ENCODE results near the gene POU4F2.

POU4F2 gene

GRCh38 chr4:146637621-146638332, 916 bp upstream of the POU4F2 start:
- TF ChIP-seq CTCF (conservative IDR thresholded peaks at IDR 0.05) = no peak
- no peak for TF ChIP-seq ZFX (IDR thresholded peaks at IDR 0.05)
- no peak overlapping the region for H3K27ac ChIP-seq

GRCh38 chr4:146638333-146638785, 334 bp upstream of the POU4F2 start:
- no peak overlapping the region for H3K27ac ChIP-seq
- TF ChIP-seq ZFX (IDR thresholded peaks at IDR 0.05) (no peak), CTCF (conservative IDR thresholded peaks at IDR 0.05) (no peak)

- TF ChIP-seq CTCF (conservative IDR thresholded peaks at IDR 0.05) (no peak), ZFX (IDR thresholded peaks at IDR 0.05) (no peak)
- H3K27ac ChIP-seq = no peak overlapping the region
These were observed 826 bp downstream of the POU4F2 start for GRCh38 chr4:146639506-146639932.

- no peak overlapping the region for H3K27ac ChIP-seq
- no peak for TF ChIP-seq CTCF (conservative IDR thresholded peaks at IDR 0.05)
- TF ChIP-seq ZFX (IDR thresholded peaks at IDR 0.05) = no peak
These were observed 1.4 kb downstream of the POU4F2 start for GRCh38 chr4:146640021-146640464.

GRCh38 chr4:146640465-146641061, 1.9 kb downstream of the POU4F2 start:
- H3K27ac ChIP-seq = no peak overlapping the region
- TF ChIP-seq ZFX (IDR thresholded peaks at IDR 0.05) (no peak), CTCF (conservative IDR thresholded peaks at IDR 0.05) (no peak)

GRCh38 chr4:146641762-146642161, 3.1 kb downstream of the POU4F2 start:
- H3K27ac ChIP-seq = no peak overlapping the region
- TF ChIP-seq ZFX (IDR thresholded peaks at IDR 0.05) (no peak), CTCF (conservative IDR thresholded peaks at IDR 0.05) (no peak)

- TF ChIP-seq CTCF (conservative IDR thresholded peaks at IDR 0.05) (no peak), ZFX (IDR thresholded peaks at IDR 0.05) (no peak)
- H3K27ac ChIP-seq = no peak overlapping the region
These were observed 5.2 kb downstream of the POU4F2 start for GRCh38 chr4:146643812-146644401.
